PFSK-1 (cell line): ENCODE measurements around the gene MCL1.

Source experiments
- FOXP2 ChIP-seq: optimal IDR thresholded peaks from 2 replicates; pipeline ENCODE3; 2011; ENCODE audit warnings: borderline replicate concordance, control low read depth, inconsistent platforms; ENCODE audit not compliant: insufficient read depth; ENCODE audit errors: extremely low read length, extremely low read depth
- POLR2AphosphoS5 ChIP-seq: IDR thresholded peaks from 2 replicates; pipeline ENCODE4 v1.6.1; 2012; ENCODE audit warnings: low read depth, mild to moderate bottlenecking, control low read depth, low read length, moderate library complexity
- REST ChIP-seq, 2 experiments: IDR thresholded peaks; 2 replicates each; pipeline versions ENCODE4 v1.6.1 to v1.8.0; 2011 to 2012; ENCODE audit warnings: low read depth in 2 of 2, low read length in 2 of 2, control low read depth in 1 of 2, inconsistent platforms in 1 of 2, mild to moderate bottlenecking in 1 of 2, moderate library complexity in 1 of 2; ENCODE audit not compliant: insufficient read depth in 1 of 2
- SIN3A ChIP-seq: IDR thresholded peaks from 2 replicates; pipeline ENCODE4 v1.6.1; 2012; ENCODE audit warnings: mild to moderate bottlenecking, low read length, moderate library complexity, borderline replicate concordance; ENCODE audit not compliant: insufficient read depth
- TAF1 ChIP-seq: IDR thresholded peaks from 2 replicates; pipeline ENCODE4 v1.6.1; 2012; ENCODE audit warnings: low read length, control low read depth, borderline replicate concordance; ENCODE audit not compliant: insufficient read depth

Gene MCL1

GRCh38 chr1:150567341-150567716 lies 12.1 kb downstream of the MCL1 start:
- TF ChIP-seq SIN3A = no peak
- TF ChIP-seq REST (IDR thresholded peaks at IDR 0.05; ENCODE audit: insufficient read depth in 1 of 2, low read depth in 2 of 2, low read length in 2 of 2) = no peak
- TF ChIP-seq POLR2AphosphoS5 = no peak
- TF ChIP-seq TAF1 = no peak
- no peak for TF ChIP-seq FOXP2

- no peak for TF ChIP-seq POLR2AphosphoS5
- TF ChIP-seq FOXP2 = no peak
- TF ChIP-seq SIN3A = no peak
- TF ChIP-seq REST (IDR thresholded peaks at IDR 0.05; ENCODE audit: insufficient read depth in 1 of 2, low read depth in 2 of 2, low read length in 2 of 2) = no peak
- no peak for TF ChIP-seq TAF1
Observed at GRCh38 chr1:150566589-150567340, 12.6 kb downstream of the MCL1 start.

GRCh38 chr1:150564051-150564991 lies 15.1 kb downstream of the MCL1 start:
- TF ChIP-seq POLR2AphosphoS5 (no peak), SIN3A (no peak), TAF1 (no peak), REST (IDR thresholded peaks at IDR 0.05; ENCODE audit: insufficient read depth in 1 of 2, low read depth in 2 of 2, low read length in 2 of 2) (no peak), FOXP2 (no peak)

GRCh38 chr1:150563340-150564038 lies 15.9 kb downstream of the MCL1 start:
- TF ChIP-seq REST (IDR thresholded peaks at IDR 0.05; ENCODE audit: insufficient read depth in 1 of 2, low read depth in 2 of 2, low read length in 2 of 2) (no peak), SIN3A (no peak), FOXP2 (no peak), POLR2AphosphoS5 (no peak), TAF1 (no peak)
